ENCODE data around the gene BSND.
A peak's percentile ranks its signal among the peaks of the same experiment; 100 is the strongest.

BSND gene

DNA sequence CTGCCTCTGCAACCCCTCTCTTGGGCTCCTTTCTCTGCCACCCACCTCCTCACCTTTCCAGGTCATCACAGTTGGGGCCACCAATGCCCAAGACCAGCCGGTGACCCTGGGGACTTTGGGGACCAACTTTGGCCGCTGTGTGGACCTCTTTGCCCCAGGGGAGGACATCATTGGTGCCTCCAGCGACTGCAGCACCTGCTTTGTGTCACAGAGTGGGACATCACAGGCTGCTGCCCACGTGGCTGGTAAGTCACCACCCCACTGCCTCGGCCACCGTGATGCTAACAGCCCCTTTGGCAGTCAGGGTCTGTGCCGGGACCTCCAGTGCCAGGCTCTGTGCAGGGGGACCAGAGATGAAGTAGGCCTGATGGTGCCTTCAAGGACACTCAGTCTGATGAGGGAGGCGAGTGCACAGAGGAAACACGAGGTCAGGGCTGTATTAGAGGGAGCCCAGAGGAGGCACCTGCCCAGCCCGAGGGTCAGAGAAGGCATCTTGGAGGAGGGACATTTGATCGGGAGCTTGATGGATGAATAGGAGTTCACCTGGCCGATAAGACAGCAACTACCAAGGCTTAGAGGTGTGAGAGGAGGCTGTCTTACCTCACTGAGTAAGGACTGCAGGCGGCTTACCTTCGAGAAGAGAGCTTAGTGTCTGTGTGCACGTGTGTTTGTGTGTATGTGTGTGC, 58.7 kb downstream of the BSND start:
- DNase-seq (no peak), ATAC-seq (replicated peaks) (no peak)
- H3K4me1 Mint-ChIP-seq = no peaks in the 10 kb centered on the region
- H3K9me3 Mint-ChIP-seq = no peaks in the 10 kb centered on the region
- H3K27me3 Mint-ChIP-seq = peaks cover 0 to 5% of the 10 kb centered on the region in 2 donors
- no peak overlapping the region for H3K4me3 Mint-ChIP-seq
- no peaks in the 10 kb centered on the region for H3K36me3 Mint-ChIP-seq
- H3K27ac Mint-ChIP-seq = no peak overlapping the region

DNA sequence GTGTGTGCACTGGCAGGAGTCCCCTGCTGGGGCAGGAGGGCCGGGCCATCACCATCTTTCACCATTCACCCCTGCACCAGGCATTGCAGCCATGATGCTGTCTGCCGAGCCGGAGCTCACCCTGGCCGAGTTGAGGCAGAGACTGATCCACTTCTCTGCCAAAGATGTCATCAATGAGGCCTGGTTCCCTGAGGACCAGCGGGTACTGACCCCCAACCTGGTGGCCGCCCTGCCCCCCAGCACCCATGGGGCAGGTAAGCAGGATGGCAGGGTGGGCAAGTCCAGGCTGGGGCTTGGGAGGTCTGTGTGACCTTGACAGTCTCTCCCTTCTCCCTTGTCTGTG, 59.2 kb downstream of the BSND start:
- H3K4me3 Mint-ChIP-seq = no peak overlapping the region
- no peak for ATAC-seq (replicated peaks)
- no peak for DNase-seq
- no peaks in the 10 kb centered on the region for H3K4me1 Mint-ChIP-seq
- H3K27me3 Mint-ChIP-seq = peaks cover 0 to 2% of the 10 kb centered on the region in 2 donors
- H3K27ac Mint-ChIP-seq = no peak overlapping the region
- no peaks in the 10 kb centered on the region for H3K9me3 Mint-ChIP-seq
- no peaks in the 10 kb centered on the region for H3K36me3 Mint-ChIP-seq

DNA sequence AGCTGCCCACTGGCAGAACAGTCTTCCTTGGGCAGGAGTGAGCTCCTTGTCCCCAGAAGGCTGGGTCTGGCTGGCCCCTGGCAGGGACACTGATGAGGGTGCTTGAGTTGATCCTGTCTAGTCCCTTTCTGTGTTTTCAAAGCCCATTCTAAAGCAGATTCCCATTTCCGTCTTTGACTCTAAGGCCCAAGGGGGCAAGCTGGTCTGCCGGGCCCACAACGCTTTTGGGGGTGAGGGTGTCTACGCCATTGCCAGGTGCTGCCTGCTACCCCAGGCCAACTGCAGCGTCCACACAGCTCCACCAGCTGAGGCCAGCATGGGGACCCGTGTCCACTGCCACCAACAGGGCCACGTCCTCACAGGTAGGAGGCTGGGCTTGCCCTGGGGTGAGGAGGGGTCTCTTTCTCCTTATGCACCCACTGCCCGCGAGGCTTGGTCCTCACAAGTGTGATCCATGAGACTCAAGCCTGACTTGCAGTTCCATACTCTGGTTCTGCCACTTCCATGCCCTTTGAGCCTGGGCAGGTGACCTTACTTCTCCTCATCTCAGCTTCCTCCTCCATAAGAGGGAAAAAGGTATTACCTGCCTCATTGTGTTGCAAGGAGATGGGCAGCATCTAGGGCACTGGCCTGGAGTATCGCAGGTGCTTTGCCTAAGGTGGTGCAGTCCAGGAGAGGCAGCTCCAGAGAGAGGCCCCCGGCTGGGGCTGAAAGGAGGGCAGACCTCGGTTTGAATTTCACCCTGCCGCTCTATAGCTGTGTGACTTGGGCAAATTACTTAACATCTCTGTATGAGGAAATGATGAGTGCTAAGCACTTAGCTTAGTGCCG, 60.8 kb downstream of the BSND start:
- DNase-seq (no peak), ATAC-seq (replicated peaks) (no peak)
- no peaks in the 10 kb centered on the region for H3K4me1 Mint-ChIP-seq
- H3K27ac Mint-ChIP-seq = no peak overlapping the region
- no peaks in the 10 kb centered on the region for H3K27me3 Mint-ChIP-seq
- no peaks in the 10 kb centered on the region for H3K36me3 Mint-ChIP-seq
- no peak overlapping the region for H3K4me3 Mint-ChIP-seq
- no peaks in the 10 kb centered on the region for H3K9me3 Mint-ChIP-seq

DNA sequence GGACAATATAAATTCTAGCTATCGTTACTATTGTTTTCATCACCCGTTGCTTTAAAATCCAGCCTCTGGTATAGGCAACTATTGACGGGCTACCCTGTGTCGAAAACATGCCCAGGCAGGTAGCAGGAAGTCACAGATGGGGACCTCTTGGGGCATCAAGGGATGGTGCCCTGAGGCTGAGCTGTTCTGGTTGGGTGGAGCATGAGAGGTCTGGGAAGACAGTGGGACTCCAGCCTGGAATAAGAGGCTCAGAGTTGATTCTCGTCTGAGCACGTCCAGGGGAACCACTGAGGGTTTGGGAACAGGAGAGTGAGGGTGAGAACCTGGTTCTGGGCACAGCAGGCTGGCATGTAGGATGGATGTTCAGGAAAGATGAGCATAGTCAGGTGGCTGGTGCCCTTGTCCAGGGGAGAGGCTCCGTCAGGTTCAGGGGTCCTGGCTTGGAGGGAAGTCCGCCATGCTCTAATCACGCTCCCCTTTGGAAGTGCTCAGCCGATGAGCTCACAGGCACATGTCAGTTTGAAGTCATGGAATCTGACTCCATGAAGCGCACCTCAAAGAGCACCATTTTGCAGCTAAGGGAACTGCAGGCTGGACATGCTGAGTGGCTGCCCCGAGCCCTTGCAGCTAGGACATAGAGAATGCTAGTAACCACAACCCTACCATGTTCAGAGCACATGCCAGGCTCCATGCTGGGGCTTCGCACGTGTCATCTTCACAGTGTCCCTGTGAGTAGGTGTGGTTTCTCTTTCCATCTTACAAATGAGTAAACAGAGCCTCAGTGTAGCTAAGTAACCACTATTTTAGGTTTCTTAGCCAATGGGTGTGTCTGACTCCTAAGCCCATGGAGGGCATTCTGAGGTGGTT, 61.6 kb downstream of the BSND start:
- H3K27me3 Mint-ChIP-seq = no peaks in the 10 kb centered on the region
- no peak overlapping the region for H3K27ac Mint-ChIP-seq
- ATAC-seq (replicated peaks) = peak; percentile 31 to 45
- no peak for DNase-seq
- no peaks in the 10 kb centered on the region for H3K36me3 Mint-ChIP-seq
- H3K4me1 Mint-ChIP-seq = no peaks in the 10 kb centered on the region
- H3K4me3 Mint-ChIP-seq = no peak overlapping the region
- no peaks in the 10 kb centered on the region for H3K9me3 Mint-ChIP-seq

- Mint-ChIP-seq H3K27me3 (no peaks in the 10 kb centered on the region), H3K4me1 (no peaks in the 10 kb centered on the region), H3K9me3 (no peaks in the 10 kb centered on the region), H3K27ac (no peak overlapping the region), H3K36me3 (peaks cover 4 to 6% of the 10 kb centered on the region in 2 donors), H3K4me3 (no peak overlapping the region)
- ATAC-seq (replicated peaks) (no peak), DNase-seq (no peak)
Measured at GRCh38 chr1:55061000-55061705, 62.4 kb downstream of the BSND start.
